HEK293 (cell line): ENCODE data around the gene KCNC4.

Experiments
- CTCF ChIA-PET: fragments of 350-600 bp; formaldehyde crosslinking; extraction: SDS; loops from one replicate; lab custom pipeline; 2021; ENCODE audit warnings: antibody characterized with exemption; lab: Yijun Ruan, JAX
- POLR2A ChIA-PET: fragments of 300-600 bp; formaldehyde crosslinking; extraction: SDS; loops from one replicate; lab custom pipeline; 2020; ENCODE audit warnings: antibody characterized with exemption, inconsistent platforms; lab: Yijun Ruan, JAX
- H3K27ac ChIP-seq: fragments of 200-500 bp; sonication (Bioruptor generic); 2 replicates; pipeline ENCODE4 v1.5.1; 2014; ENCODE audit warnings: low read depth, low read length, control low read depth, inconsistent platforms; ENCODE audit errors: extremely low read depth
- H3K36me3 ChIP-seq, 2 experiments: fragments of 200-500 bp in 1 of 2; sonication (Bioruptor generic) in 1 of 2; 1 replicate in 1 of 2; 2 replicates in 1 of 2; pipeline ENCODE4 v1.5.1; 2014 to 2017; ENCODE audit warnings: inconsistent platforms in 2 of 2, low read length in 2 of 2; ENCODE audit not compliant: control insufficient read depth in 2 of 2, insufficient read depth in 1 of 2
- H3K4me1 ChIP-seq: fragments of 200-500 bp; sonication (Bioruptor generic); 2 replicates; pipeline ENCODE4 v1.5.1; 2014; ENCODE audit warnings: mild to moderate bottlenecking, low read length, inconsistent platforms; ENCODE audit not compliant: control insufficient read depth, insufficient read depth
- H3K4me3 ChIP-seq: 2 replicates; pipeline ENCODE4 v1.5.1; 2011; ENCODE audit warnings: low read depth, mild to moderate bottlenecking, control low read depth, low read length, moderate library complexity
- H3K9me3 ChIP-seq: fragments of 200-500 bp; sonication (Bioruptor generic); 2 replicates; pipeline ENCODE4 v1.5.1; 2014; ENCODE audit warnings: low read depth, low read length, inconsistent platforms; ENCODE audit not compliant: control insufficient read depth, insufficient read depth
- AEBP2 ChIP-seq: fragments of 450-650 bp; formaldehyde crosslinking; IDR thresholded peaks from 2 replicates; pipeline ENCODE4 v1.5.1; 2016; ENCODE audit warnings: missing biosample characterization, missing genetic modification characterization, borderline replicate concordance
- EGR2 ChIP-seq: fragments of 450-650 bp; formaldehyde crosslinking; IDR thresholded peaks from 2 replicates; pipeline ENCODE4 v1.5.1; 2016; ENCODE audit warnings: low read depth, missing biosample characterization, missing genetic modification characterization
- HOXC10 ChIP-seq: sonication (generic); formaldehyde crosslinking; IDR thresholded peaks from 2 replicates; pipeline ENCODE4 v1.8.1; 2023; ENCODE audit warnings: mild to moderate bottlenecking, missing genetic modification reagents
- KLF8 ChIP-seq: fragments of 450-650 bp; formaldehyde crosslinking; IDR thresholded peaks from 2 replicates; pipeline ENCODE4 v1.5.1; 2016; ENCODE audit warnings: missing biosample characterization, missing genetic modification characterization
- MZF1 ChIP-seq: fragments of 450-650 bp; formaldehyde crosslinking; IDR thresholded peaks from 2 replicates; pipeline ENCODE4 v1.5.1; 2017; ENCODE audit warnings: missing biosample characterization, missing genetic modification characterization, borderline replicate concordance
- RBAK ChIP-seq: fragments of 450-650 bp; formaldehyde crosslinking; IDR thresholded peaks from 2 replicates; pipeline ENCODE4 v1.5.1; 2016; ENCODE audit warnings: missing biosample characterization, missing genetic modification characterization
- SCRT2 ChIP-seq: fragments of 450-650 bp; formaldehyde crosslinking; IDR thresholded peaks from 2 replicates; pipeline ENCODE4 v1.5.1; 2016; ENCODE audit warnings: missing biosample characterization, missing genetic modification characterization
- SETDB1 ChIP-seq: IDR thresholded peaks from one replicate; pipeline ENCODE4 v1.6.1; 2017; ENCODE audit warnings: mild to moderate bottlenecking, low read length, moderate library complexity, mixed read lengths; ENCODE audit not compliant: insufficient read length
- YY1 ChIP-seq: fragments of 450-650 bp; formaldehyde crosslinking; IDR thresholded peaks from 2 replicates; pipeline ENCODE4 v1.5.1; 2018; ENCODE audit warnings: missing biosample characterization, missing genetic modification characterization
- ZNF121 ChIP-seq: fragments of 450-650 bp; formaldehyde crosslinking; IDR thresholded peaks from 2 replicates; pipeline ENCODE4 v1.5.1; 2016; ENCODE audit warnings: missing biosample characterization, missing genetic modification characterization
- ZNF157 ChIP-seq: fragments of 450-650 bp; formaldehyde crosslinking; IDR thresholded peaks from 2 replicates; pipeline ENCODE4 v1.5.1; 2016; ENCODE audit warnings: missing biosample characterization, missing genetic modification characterization
- ZNF221 ChIP-seq: fragments of 450-650 bp; formaldehyde crosslinking; IDR thresholded peaks from 2 replicates; pipeline ENCODE4 v1.5.1; 2017; ENCODE audit warnings: missing biosample characterization, missing genetic modification characterization, borderline replicate concordance
- ZNF23 ChIP-seq: fragments of 450-650 bp; formaldehyde crosslinking; IDR thresholded peaks from 2 replicates; pipeline ENCODE4 v1.5.1; 2016; ENCODE audit warnings: missing biosample characterization, missing genetic modification characterization, borderline replicate concordance
- ZNF266 ChIP-seq: fragments of 450-650 bp; formaldehyde crosslinking; IDR thresholded peaks from 2 replicates; pipeline ENCODE4 v1.5.1; 2016; ENCODE audit warnings: missing biosample characterization, missing genetic modification characterization, low read depth
- ZNF404 ChIP-seq: fragments of 450-650 bp; formaldehyde crosslinking; IDR thresholded peaks from 2 replicates; pipeline ENCODE4 v1.5.1; 2017; ENCODE audit warnings: missing biosample characterization, missing genetic modification characterization
- ZNF521 ChIP-seq: fragments of 450-650 bp; formaldehyde crosslinking; IDR thresholded peaks from 2 replicates; pipeline ENCODE4 v1.5.1; 2017; ENCODE audit warnings: missing biosample characterization, mild to moderate bottlenecking, missing genetic modification characterization
- ZNF560 ChIP-seq: fragments of 450-650 bp; formaldehyde crosslinking; IDR thresholded peaks from 2 replicates; pipeline ENCODE4 v1.5.1; 2017; ENCODE audit warnings: missing biosample characterization, missing genetic modification characterization, borderline replicate concordance
- ZNF571 ChIP-seq: fragments of 450-650 bp; formaldehyde crosslinking; IDR thresholded peaks from 2 replicates; pipeline ENCODE4 v1.5.0; 2017; ENCODE audit warnings: missing biosample characterization, missing genetic modification characterization
- ZNF596 ChIP-seq: fragments of 450-650 bp; IDR thresholded peaks from 2 replicates; pipeline ENCODE4 v1.5.0; 2018; ENCODE audit warnings: missing biosample characterization, mild to moderate bottlenecking, missing genetic modification characterization, moderate library complexity
- ZNF624 ChIP-seq: fragments of 450-650 bp; formaldehyde crosslinking; IDR thresholded peaks from 2 replicates; pipeline ENCODE4 v1.5.1; 2017; ENCODE audit warnings: missing biosample characterization, missing genetic modification characterization
- ZNF629 ChIP-seq: fragments of 450-650 bp; formaldehyde crosslinking; IDR thresholded peaks from 2 replicates; pipeline ENCODE4 v1.5.1; 2017; ENCODE audit warnings: missing biosample characterization, missing genetic modification characterization
- ZNF677 ChIP-seq: fragments of 450-650 bp; IDR thresholded peaks from 2 replicates; pipeline ENCODE4 v1.5.0; 2018; ENCODE audit warnings: missing biosample characterization, mild to moderate bottlenecking, missing genetic modification characterization, moderate library complexity
- ZNF707 ChIP-seq: fragments of 450-650 bp; formaldehyde crosslinking; IDR thresholded peaks from 2 replicates; pipeline ENCODE4 v1.5.1; 2016; ENCODE audit warnings: missing biosample characterization, missing genetic modification characterization
- ZNF768 ChIP-seq: fragments of 450-650 bp; formaldehyde crosslinking; IDR thresholded peaks from 2 replicates; pipeline ENCODE4 v1.5.1; 2018; ENCODE audit warnings: missing biosample characterization, mild to moderate bottlenecking, missing genetic modification characterization
- ZNF777 ChIP-seq: fragments of 450-650 bp; formaldehyde crosslinking; IDR thresholded peaks from 2 replicates; pipeline ENCODE4 v1.5.1; 2017; ENCODE audit warnings: missing biosample characterization, missing genetic modification characterization, borderline replicate concordance
- ZNF785 ChIP-seq: fragments of 450-650 bp; formaldehyde crosslinking; IDR thresholded peaks from 2 replicates; pipeline ENCODE4 v1.5.1; 2016; ENCODE audit warnings: missing biosample characterization, missing genetic modification characterization

KCNC4 gene

GRCh38 chr1:110177775-110178174 lies 32.3 kb upstream of the KCNC4 start:
- no peaks in the 10 kb centered on the region for H3K9me3 ChIP-seq
- no peaks in the 10 kb centered on the region; the same call in 1 of the 2 replicates for H3K4me1 ChIP-seq
- no peak overlapping the region for H3K27ac ChIP-seq
- H3K36me3 ChIP-seq = no peaks in the 10 kb centered on the region
- H3K4me3 ChIP-seq = no peak overlapping the region
- TF ChIP-seq ZNF785 (tag by site-specific recombination) (no peak), ZNF157 (0 out of 2 replicates have a peak, but pooled peaks have one; percentile 33), ZNF629 (tag by site-specific recombination) (no peak), ZNF596 (tag by site-specific recombination) (no peak)
- TF ChIP-seq, all 188 proteins: peak for 1
- CTCF ChIA-PET = interaction anchor here (0.9 kb wide), 1 partner anchor 19 kb away, joined by 6 read pairs; no protein-coding TSS in a partner anchor
- POLR2A ChIA-PET = no interaction called here

- Histone ChIP-seq H3K27ac (no peak overlapping the region), H3K36me3 (no peaks in the 10 kb centered on the region), H3K9me3 (no peaks in the 10 kb centered on the region), H3K4me3 (no peak overlapping the region), H3K4me1 (peaks cover 12% of the 10 kb centered on the region)
- ChIA-PET CTCF (interaction anchor here (1.0 kb wide), 1 partner anchor 13 kb away, joined by 4 read pairs; no protein-coding TSS in a partner anchor), POLR2A (no interaction called here)
- TF ChIP-seq ZNF521 = no peak
- TF ChIP-seq EGR2 (tag by site-specific recombination) = peak; percentile 42; the same call in 1 of the 2 replicates
Observed at GRCh38 chr1:110183642-110184167, 26.4 kb upstream of the KCNC4 start.

- CTCF ChIA-PET = interaction anchor here (1.2 to 2.8 kb wide), 2 partner anchors 11 to 12 kb away, joined by 3 to 16 read pairs; no protein-coding TSS in a partner anchor
- Histone ChIP-seq H3K4me1 (peaks cover 13% of the 10 kb centered on the region), H3K9me3 (no peaks in the 10 kb centered on the region), H3K36me3 (no peaks in the 10 kb centered on the region), H3K27ac (no peak overlapping the region)
- POLR2A ChIA-PET = no interaction called here
- no peak for TF ChIP-seq AEBP2 (tag by site-specific recombination)
- no peak for TF ChIP-seq ZNF777 (tag by site-specific recombination)
- TF ChIP-seq ZNF266 (tag by site-specific recombination) = no peak
- TF ChIP-seq ZNF404 (tag by site-specific recombination) = no peak
- no peak for TF ChIP-seq ZNF707 (tag by site-specific recombination)
- TF ChIP-seq ZNF624 (tag by site-specific recombination) = no peak
- TF ChIP-seq KLF8 (tag by site-specific recombination) = no peak
- no peak for TF ChIP-seq ZNF221 (tag by site-specific recombination)
- TF ChIP-seq ZNF768 (tag by site-specific recombination) = no peak
- TF ChIP-seq HOXC10 (CRISPR knock-in tag) = no peak
- no peak for TF ChIP-seq YY1 (tag by site-specific recombination)
- no peak for TF ChIP-seq SCRT2 (tag by site-specific recombination)
- no peak for TF ChIP-seq ZNF560 (tag by site-specific recombination)
- TF ChIP-seq ZNF121 (tag by site-specific recombination) = no peak
- no peak for TF ChIP-seq ZNF23 (tag by site-specific recombination)
- no peak for TF ChIP-seq SETDB1
- TF ChIP-seq RBAK (tag by site-specific recombination) = no peak
- no peak for TF ChIP-seq ZNF571 (tag by site-specific recombination)
- no peak for TF ChIP-seq MZF1
- TF ChIP-seq ZNF677 (tag by site-specific recombination) = no peak
- TF ChIP-seq, all 188 proteins: peak for 0
- H3K4me3 ChIP-seq = no peak overlapping the region
Observed at GRCh38 chr1:110184446-110184845, 25.7 kb upstream of the KCNC4 start.
